ENCODE measurements around the gene NET1.
A peak's percentile ranks its signal among the peaks of the same experiment; 100 is the strongest.

The NET1 gene

DNA sequence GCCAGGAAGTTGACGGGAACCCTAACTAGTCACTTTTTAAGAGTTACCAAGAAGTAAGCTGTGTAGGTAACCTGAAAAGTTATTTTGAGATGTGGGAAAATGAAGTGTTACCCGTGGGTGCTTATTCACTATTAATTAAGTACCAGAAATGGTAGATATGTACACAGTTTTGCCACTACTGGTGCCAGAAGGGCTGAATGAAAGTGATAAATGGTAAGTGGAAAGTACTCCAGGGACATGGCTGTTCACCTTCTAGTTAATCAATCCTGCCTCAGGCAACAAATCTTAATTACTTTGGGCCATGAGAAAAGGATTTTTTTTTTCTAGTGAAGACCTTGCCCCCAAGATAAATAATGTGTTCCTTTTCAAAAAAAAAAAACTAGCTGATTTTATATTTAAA, 15.8 kb downstream of the NET1 start:
- H3K36me3 ChIP-seq (ENCODE audit: insufficient read depth, low read length): peaks cover 13% of the 10 kb centered on the region
- TF ChIP-seq POLR2AphosphoS5 (IDR thresholded peaks at IDR 0.05; ENCODE audit: borderline replicate concordance, low read depth, low read length) (no peak), FOXP2 (optimal IDR thresholded peaks at IDR 0.05; ENCODE audit: control extremely low read depth, extremely low read length, insufficient read depth) (no peak), EZH2 (IDR thresholded peaks at IDR 0.05) (no peak)
- DNase-seq (ENCODE audit: low read depth, low spot score): no peak

DNA sequence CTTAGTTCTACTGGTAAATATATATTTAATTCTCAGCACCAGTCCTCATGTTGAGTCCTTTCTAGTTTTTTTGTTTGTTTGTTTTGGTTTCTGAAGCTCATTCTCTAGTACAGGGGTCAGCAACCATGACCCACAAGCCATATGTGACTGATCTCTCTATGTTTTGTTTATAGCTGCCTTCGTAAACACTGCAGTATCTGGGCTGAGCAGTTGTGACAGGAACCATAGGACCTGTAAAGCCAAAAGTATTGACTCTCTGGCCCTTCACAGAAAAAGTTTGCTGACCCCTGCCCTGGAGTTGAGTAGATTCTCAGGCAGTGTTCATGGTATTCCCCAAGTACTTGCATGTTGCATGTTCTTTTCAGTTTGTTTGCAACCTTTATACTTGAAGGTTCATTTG, 20.8 kb downstream of the NET1 start:
- H3K9ac ChIP-seq (ENCODE audit: insufficient read length): no peak overlapping the region
- no peaks in the 10 kb centered on the region for H3K9me3 ChIP-seq (ENCODE audit: low read depth, low read length)
- DNase-seq (ENCODE audit: low read depth, low spot score): no peak
- peaks cover 13% of the 10 kb centered on the region for H3K36me3 ChIP-seq (ENCODE audit: insufficient read depth, low read length)
- no peak overlapping the region for H3K4me3 ChIP-seq
- TF ChIP-seq FOXP2 (optimal IDR thresholded peaks at IDR 0.05; ENCODE audit: control extremely low read depth, extremely low read length, insufficient read depth) (no peak), POLR2AphosphoS5 (IDR thresholded peaks at IDR 0.05; ENCODE audit: borderline replicate concordance, low read depth, low read length) (no peak)
- H3K27ac ChIP-seq: no peak overlapping the region

More for the DNA sequence above, 15.8 kb downstream of the NET1 start:
- H3K4me3 ChIP-seq: no peak overlapping the region
- H3K27ac ChIP-seq: peak overlapping the region; percentile 42; the same call in 1 of the 2 replicates
- no peaks in the 10 kb centered on the region for H3K9me3 ChIP-seq (ENCODE audit: low read depth, low read length)
- no peak overlapping the region for H3K9ac ChIP-seq (ENCODE audit: insufficient read length)

DNA sequence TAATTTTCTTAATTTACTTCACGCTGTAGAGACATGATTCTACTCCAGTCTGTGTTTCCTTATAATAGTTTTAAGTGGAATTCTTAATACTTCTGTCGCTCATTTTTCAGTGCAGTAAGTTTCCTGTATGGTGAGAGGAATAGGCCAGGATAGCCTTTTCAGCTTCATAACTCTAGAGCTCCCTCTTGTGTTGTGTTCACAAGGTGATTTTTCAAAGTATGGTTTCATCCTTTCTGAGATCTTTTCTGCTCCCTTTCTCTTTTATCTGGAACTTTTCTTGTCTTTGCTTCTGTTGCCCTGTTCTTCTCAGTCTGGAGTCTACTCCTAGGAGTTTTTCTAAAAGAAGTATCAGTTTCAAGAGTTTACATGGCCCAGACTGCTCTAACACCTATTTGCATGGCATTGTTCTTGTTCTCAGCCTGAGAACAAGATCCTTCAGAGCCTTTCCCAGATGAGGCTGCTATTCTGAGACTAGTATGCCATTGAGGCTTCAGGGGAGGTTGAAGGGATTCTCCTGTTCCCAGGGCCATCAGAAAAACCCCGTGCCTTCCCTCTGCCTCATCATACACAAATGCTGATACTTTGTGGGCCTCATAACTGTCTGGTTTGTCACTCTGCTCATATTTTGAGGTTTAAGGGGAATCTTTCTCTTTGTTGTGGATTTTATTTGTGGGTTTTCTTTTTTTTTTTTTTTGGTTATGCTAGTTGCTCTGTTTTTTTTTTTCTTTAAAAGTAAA, 21.8 kb downstream of the NET1 start:
- TF ChIP-seq FOXP2 (optimal IDR thresholded peaks at IDR 0.05; ENCODE audit: control extremely low read depth, extremely low read length, insufficient read depth): no peak
- TF ChIP-seq POLR2AphosphoS5 (IDR thresholded peaks at IDR 0.05; ENCODE audit: borderline replicate concordance, low read depth, low read length): no peak
- TF ChIP-seq EZH2 (IDR thresholded peaks at IDR 0.05): no peak
- Histone ChIP-seq H3K9ac (ENCODE audit: insufficient read length) (no peak overlapping the region), H3K4me3 (no peak overlapping the region), H3K27ac (no peak overlapping the region), H3K9me3 (ENCODE audit: low read depth, low read length) (no peaks in the 10 kb centered on the region), H3K36me3 (ENCODE audit: insufficient read depth, low read length) (peaks cover 10% of the 10 kb centered on the region)
- no peak for DNase-seq (ENCODE audit: low read depth, low spot score)

DNA sequence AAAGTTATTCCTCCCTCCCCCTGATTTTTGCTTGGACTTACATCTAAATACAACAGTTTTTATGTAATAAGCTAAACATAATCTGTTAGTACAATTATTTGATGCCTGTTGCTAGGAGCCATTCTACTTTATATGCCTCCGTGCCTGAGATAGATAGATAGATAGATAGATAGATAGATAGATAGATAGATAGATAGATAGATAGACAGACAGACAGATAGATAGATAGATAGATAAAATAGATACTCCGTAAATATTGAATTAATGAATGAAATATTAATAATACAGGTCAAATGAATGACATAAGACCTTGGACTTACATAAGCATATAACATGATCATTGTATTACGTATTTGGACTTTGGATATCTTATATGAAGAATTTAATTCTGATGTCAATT, 23.0 kb downstream of the NET1 start:
- peaks cover 7% of the 10 kb centered on the region for H3K36me3 ChIP-seq (ENCODE audit: insufficient read depth, low read length)
- no peak overlapping the region for H3K9ac ChIP-seq (ENCODE audit: insufficient read length)
- no peaks in the 10 kb centered on the region for H3K9me3 ChIP-seq (ENCODE audit: low read depth, low read length)
- no peak for TF ChIP-seq EZH2 (IDR thresholded peaks at IDR 0.05)
- no peak for TF ChIP-seq FOXP2 (optimal IDR thresholded peaks at IDR 0.05; ENCODE audit: control extremely low read depth, extremely low read length, insufficient read depth)
- no peak for TF ChIP-seq POLR2AphosphoS5 (IDR thresholded peaks at IDR 0.05; ENCODE audit: borderline replicate concordance, low read depth, low read length)
- H3K27ac ChIP-seq: no peak overlapping the region
- no peak overlapping the region for H3K4me3 ChIP-seq
- no peak for DNase-seq (ENCODE audit: low read depth, low spot score)

DNA sequence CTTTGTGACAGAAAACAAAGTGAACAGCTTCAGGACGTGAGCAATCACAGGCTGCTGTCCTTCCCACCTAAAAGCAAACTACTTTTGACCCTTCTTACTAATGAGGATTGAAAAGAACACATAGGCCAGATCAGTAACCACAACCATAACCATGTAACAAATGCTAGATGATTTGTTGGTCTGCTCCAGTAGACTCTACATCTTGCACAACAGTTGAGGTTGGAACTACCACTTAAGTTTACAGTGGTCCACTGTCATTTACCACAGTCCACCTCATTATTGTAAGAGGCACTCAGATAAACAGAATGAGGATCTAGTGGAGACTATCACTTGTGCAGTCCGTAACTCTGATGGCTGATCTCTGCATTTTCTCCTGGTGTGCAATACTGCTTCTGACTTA, 27.8 kb downstream of the NET1 start:
- Histone ChIP-seq H3K27ac (no peak overlapping the region), H3K4me3 (no peak overlapping the region), H3K36me3 (ENCODE audit: insufficient read depth, low read length) (no peaks in the 10 kb centered on the region), H3K9ac (ENCODE audit: insufficient read length) (no peak overlapping the region), H3K9me3 (ENCODE audit: low read depth, low read length) (no peaks in the 10 kb centered on the region)
- no peak for DNase-seq (ENCODE audit: low read depth, low spot score)
- TF ChIP-seq FOXP2 (optimal IDR thresholded peaks at IDR 0.05; ENCODE audit: control extremely low read depth, extremely low read length, insufficient read depth) (no peak), EZH2 (IDR thresholded peaks at IDR 0.05) (no peak), POLR2AphosphoS5 (IDR thresholded peaks at IDR 0.05; ENCODE audit: borderline replicate concordance, low read depth, low read length) (no peak)

- Histone ChIP-seq H3K27ac (no peak overlapping the region), H3K9ac (ENCODE audit: insufficient read length) (no peak overlapping the region), H3K36me3 (ENCODE audit: insufficient read depth, low read length) (no peaks in the 10 kb centered on the region), H3K9me3 (ENCODE audit: low read depth, low read length) (no peaks in the 10 kb centered on the region), H3K4me3 (no peak overlapping the region)
- no peak for TF ChIP-seq EZH2 (IDR thresholded peaks at IDR 0.05)
- no peak for TF ChIP-seq POLR2AphosphoS5 (IDR thresholded peaks at IDR 0.05; ENCODE audit: borderline replicate concordance, low read depth, low read length)
- TF ChIP-seq FOXP2 (optimal IDR thresholded peaks at IDR 0.05; ENCODE audit: control extremely low read depth, extremely low read length, insufficient read depth): no peak
- DNase-seq (ENCODE audit: low read depth, low spot score): no peak
These were observed 28.7 kb downstream of the NET1 start for GRCh38 chr10:5441106-5441505.

DNA sequence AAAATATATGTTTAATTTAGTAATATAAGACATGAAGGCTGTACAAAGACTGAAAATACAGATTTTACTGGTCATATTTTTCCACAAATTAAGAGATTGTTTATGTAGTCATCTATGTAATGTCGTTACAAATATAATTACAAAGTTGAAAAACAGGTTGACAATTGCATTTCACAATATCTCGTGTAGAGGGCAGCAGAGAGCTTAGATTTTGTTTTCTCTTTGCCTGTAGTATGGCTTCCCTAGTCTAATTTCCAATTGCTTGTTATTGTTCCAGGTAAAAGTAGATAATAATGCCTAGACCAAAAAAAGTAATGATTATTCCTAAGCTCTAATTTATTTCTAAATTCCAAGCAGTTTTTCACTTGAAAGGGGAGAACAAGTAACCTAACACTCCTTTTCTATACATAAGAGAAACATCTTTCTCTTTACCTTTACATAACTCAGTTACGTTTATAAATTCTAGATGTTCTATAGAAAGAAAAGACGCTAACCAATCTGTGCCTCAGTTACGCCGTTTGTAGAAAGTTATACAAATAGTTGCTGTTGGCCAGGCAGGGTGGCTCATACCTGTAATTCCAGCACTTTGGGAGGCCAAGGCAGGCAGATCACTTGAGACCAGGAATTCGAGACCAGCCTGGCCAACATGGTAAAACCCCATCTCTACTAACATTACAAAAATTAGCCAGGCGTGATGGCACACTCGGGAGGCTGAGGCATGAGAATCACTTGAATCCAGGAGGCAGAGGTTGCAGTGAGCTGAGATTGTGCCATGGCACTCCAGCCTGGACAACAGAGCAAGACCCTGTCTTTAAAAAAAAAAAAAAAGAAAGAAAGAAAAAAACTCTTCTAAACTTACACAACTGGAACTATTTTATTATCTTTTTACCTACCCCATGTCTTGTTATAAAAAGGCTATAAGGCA, 30.0 kb downstream of the NET1 start:
- Histone ChIP-seq H3K4me3 (no peak overlapping the region), H3K36me3 (ENCODE audit: insufficient read depth, low read length) (no peaks in the 10 kb centered on the region), H3K9me3 (ENCODE audit: low read depth, low read length) (no peaks in the 10 kb centered on the region), H3K27ac (no peak overlapping the region), H3K9ac (ENCODE audit: insufficient read length) (no peak overlapping the region)
- DNase-seq (ENCODE audit: low read depth, low spot score): no peak
- TF ChIP-seq FOXP2 (optimal IDR thresholded peaks at IDR 0.05; ENCODE audit: control extremely low read depth, extremely low read length, insufficient read depth) (no peak), EZH2 (IDR thresholded peaks at IDR 0.05) (no peak)

GRCh38 chr10:5442990-5443370, 30.6 kb downstream of the NET1 start:
- TF ChIP-seq FOXP2 (optimal IDR thresholded peaks at IDR 0.05; ENCODE audit: control extremely low read depth, extremely low read length, insufficient read depth): no peak
- no peak for TF ChIP-seq EZH2 (IDR thresholded peaks at IDR 0.05)
- no peak for TF ChIP-seq POLR2AphosphoS5 (IDR thresholded peaks at IDR 0.05; ENCODE audit: borderline replicate concordance, low read depth, low read length)
- H3K36me3 ChIP-seq (ENCODE audit: insufficient read depth, low read length): no peaks in the 10 kb centered on the region
- H3K4me3 ChIP-seq: no peak overlapping the region
- no peak overlapping the region for H3K9ac ChIP-seq (ENCODE audit: insufficient read length)
- no peaks in the 10 kb centered on the region for H3K9me3 ChIP-seq (ENCODE audit: low read depth, low read length)
- no peak for DNase-seq (ENCODE audit: low read depth, low spot score)
- H3K27ac ChIP-seq: no peak overlapping the region
